OCI-LY1 (cell line): ENCODE data around the gene FXYD4.

Experiments
- CTCF ChIP-seq: fragments of 200-600 bp; sonication (generic), shearing (Covaris generic); IDR thresholded peaks from 2 replicates; pipeline ENCODE4 v1.5.1; 2017; ENCODE audit warnings: mild to moderate bottlenecking, antibody characterized with exemption, low read length, moderate library complexity, mixed read lengths
- EZH2 ChIP-seq: fragments of 200-600 bp; sonication (generic), shearing (Covaris generic); IDR thresholded peaks from 2 replicates; pipeline ENCODE4 v1.8.0; 2017; ENCODE audit warnings: borderline replicate concordance, mixed run types, mild to moderate bottlenecking, antibody characterized with exemption, low read length, moderate library complexity, mixed read lengths

GRCh38 chr10:43393606-43394360 lies 22.3 kb downstream of the FXYD4 start:
- no peak for TF ChIP-seq CTCF
- TF ChIP-seq EZH2, result no peak
